ENCODE results near the gene SPAG4.

The SPAG4 gene

DNA sequence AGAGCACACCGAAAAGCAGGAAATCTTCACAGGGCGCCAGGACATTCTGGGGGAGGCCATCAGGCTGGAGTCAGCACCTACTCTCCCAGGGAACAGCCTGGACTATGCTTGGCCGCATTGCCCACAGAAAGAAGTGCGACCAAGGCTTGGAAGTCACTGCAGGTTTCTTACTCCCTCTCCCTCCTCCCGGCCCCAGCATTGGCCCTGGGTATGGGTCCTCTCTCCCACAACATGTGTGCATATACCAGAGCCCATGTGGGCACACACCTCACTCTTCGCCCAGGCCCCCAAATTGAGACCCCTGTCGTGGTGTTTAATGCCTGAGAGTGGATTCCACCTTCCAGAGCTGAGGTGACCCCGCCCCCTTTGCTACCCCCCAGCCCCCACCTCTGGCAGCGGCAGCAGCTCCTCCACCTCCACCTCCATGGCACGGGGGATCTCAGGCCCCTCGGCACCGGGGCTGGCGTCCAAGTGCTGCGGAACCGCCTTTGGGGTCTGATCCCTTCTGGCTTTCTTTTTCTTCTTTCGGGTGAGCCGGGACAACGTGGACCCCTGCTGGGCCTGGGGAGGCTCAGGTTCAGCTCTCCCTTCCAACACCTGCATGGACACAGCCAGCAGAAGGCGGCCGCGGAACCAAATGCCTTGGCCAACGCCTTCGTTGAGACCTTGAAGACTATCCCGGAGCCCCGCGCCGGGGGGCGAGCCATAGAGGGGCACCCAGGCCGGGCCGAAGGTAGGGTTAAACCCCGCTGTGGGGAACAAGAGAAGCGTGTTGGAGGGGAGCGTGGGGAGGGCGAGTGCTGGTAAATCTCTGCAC lies 15.2 kb upstream of the SPAG4 start:
- DNase-seq: no peak

GRCh38 chr20:35600993-35601973 lies 14.3 kb upstream of the SPAG4 start:
- peak; percentile 90 for DNase-seq

DNA sequence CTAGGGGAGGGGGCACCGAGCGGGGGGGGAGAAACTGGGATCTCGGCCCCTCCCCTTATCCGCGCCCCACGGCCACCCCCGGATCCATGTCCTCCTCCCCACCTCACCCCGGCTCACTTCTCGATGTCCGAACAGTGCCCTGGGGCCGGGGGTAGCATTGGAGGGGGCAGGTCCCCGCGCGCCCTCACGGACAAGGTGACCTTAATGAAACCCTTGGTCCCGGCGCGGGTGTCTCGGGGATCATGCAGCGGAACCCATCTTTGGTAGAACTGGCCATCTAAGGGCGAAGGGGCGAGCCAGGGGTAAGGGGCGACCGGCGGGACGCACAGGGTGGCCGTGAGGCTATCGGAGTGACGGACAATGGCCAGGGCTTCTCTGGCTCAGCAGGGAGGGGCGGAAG lies 13.6 kb upstream of the SPAG4 start:
- no peak for DNase-seq

DNA sequence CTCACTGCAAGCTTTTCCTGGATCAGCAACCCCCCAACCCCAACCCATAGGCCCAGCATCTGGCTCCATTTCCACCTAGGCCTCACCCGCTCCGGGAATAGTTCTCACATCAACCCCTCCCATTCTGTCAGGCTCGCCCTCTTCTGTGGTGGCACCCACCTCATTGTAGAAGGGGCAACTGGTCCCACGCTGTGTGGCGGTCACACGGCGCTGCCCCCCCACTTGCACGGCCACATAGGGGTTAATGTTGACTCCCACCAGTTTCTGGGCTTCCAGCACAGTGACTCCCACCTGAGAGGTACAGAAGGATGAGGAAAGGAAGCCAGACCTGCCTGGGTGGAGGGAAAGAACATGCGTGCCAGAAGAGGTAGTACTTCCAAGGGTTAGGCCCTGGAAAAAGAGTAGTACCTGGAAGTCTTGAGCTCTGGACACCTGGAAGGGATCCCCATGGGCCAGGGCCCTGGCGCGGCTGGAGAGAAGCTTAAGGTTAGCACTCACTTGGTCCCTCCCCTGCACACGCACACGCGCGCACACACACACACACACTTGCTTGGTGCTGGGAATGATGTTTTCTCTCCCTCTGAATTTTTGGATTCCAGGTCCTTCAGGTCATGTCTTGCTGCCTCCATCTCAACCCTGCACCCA lies 12.7 kb upstream of the SPAG4 start:
- DNase-seq: no peak

DNA sequence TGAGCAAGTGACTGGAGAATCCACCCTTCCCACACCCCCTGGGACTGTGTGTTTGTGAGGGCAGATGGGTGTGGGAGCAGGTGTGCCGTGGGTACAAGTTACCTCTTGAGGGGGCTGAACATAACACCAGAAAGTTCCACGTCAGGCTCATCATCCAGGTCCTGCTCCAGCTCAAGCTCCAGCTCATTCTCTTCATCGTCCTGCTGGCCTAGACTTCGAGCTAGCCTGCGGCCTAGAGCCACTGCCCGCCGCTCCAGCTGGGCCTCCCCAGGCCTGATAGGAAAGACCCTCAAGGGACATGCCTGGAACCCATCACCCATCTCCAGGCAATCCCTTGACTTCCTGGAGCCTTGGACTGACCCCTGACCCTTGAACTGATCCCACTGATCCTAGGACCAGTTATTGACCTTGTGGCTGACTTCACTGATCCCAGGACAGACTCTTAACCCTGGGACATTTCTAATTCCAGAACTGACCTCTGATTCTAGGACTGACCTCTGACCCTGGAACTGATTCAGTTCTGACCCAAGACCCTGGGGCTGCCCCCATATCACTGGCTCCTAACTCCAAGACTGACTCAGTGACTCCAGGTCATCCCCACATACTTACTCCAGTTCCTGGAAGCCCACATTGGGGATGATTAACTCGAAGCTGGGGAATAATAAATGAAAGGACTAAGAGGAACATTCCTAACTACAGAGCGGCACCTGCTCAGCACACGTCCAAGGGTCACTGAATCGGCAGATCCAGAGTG lies 11.8 kb upstream of the SPAG4 start:
- no peak for DNase-seq

DNA sequence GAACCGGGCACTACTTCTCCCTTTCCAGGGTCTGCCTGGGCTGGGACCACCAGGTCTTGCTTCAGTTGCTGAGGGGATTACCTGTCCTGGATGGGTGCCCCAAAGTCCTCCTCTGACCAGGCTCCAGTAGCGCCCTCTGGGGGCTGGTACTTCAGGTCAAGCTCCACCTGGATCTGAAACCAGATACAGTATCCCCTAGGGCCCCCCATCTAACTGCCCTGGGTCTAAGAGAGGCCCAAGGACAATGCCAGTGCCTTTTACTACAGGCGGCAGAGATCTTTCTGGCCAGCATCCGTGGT lies 11.2 kb upstream of the SPAG4 start:
- no peak for DNase-seq

- DNase-seq: no peak
Observed at GRCh38 chr20:35606127-35606526, 9.5 kb upstream of the SPAG4 start.

- no peak for DNase-seq
Observed at GRCh38 chr20:35607003-35607735, 8.5 kb upstream of the SPAG4 start.

DNA sequence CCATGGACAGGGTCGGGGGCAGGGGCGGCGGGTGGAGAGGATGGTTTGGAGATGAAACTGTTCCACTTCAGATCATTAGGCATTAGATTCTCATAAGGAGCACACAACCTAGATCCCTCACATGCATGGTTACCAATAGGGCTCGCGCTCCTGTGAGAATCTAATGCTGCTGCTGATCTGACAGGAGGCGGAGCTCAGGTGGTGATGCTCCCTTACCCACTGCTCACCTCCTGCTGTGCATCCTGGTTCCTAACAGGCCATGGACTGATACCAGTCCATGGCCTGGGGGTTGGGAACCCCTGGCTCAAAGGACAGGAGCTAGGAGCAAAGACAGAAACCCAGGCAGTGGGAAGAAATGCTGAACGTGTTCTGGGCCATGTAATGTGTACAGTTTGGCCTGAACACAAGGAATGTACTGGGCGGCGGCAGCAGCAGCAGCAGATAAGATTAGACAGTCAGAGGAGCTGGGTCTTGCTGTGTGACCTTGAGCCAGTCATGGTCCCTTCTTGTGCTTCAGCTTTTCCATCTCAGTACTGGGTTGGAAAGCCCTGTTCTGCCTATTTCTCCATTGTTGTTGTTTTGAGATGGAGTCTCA lies 4.7 kb upstream of the SPAG4 start:
- no peak for DNase-seq

DNA sequence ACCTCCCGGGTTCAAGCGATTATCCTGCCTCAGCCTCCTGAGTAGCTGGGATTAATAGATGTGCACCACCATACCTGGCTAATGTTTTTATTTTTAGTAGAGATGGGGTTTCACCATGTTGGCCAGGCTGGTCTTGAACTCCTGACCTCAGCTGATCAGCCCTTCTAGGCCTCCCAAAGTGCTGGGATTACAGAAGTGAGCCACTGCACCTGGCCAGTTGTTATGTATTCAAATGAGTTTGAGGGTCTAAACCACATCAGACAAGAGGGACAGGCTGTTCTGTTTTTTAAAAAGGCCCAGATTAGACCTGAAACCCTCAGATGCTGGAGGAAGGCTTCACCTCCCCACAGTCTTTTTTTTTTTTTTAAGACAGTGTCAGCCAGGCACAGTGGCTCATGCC lies 4.1 kb upstream of the SPAG4 start:
- no peak for DNase-seq

DNA sequence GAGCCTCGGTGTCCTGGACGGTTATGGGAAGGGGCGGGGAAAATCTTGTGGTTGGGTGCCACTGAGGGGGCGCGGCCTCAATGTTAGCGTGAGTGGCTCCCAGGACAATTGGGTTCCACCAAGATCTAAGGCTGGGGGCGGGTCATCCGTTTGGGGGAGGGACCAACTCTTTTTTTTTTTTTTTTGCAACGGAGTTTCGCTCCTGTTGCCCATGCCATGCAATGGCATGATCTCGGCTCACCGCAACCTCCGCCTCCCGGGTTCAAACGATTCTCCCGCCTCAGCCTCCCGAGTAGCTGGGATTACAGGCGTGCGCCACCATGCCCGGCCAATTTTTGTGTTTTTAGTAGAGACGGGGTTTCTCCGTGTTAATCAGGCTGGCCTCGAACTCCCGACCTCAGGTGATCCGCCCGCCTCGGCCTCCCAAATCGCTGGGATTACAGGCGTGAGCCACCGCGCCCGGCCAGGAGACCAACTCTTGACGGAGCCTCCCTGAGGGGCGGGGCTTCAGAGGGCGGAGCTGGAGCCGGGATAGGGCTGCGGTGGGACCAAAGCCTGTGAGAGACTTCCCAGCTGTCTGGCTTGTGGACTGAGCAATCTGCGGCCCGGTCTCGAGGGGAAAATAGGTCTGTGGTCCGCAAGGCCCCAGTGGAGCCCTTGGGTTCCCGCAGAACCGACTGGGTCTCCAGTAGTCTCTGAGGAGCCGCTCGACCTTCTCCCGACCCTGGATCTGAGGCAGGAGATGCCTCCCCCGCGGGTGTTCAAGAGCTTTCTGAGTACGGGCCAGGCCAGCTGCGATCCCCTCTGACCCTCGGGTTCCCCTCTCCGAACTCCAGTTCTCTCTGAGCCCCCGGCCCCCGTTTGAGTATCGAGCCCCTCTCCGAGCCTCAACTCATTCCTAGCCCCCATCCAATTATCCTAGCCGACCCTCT lies 1.1 kb downstream of the SPAG4 start:
- DNase-seq: peak; percentile 84

- peak; percentile 80 for DNase-seq
Observed at GRCh38 chr20:35617397-35618262, 2.0 kb downstream of the SPAG4 start.

DNA sequence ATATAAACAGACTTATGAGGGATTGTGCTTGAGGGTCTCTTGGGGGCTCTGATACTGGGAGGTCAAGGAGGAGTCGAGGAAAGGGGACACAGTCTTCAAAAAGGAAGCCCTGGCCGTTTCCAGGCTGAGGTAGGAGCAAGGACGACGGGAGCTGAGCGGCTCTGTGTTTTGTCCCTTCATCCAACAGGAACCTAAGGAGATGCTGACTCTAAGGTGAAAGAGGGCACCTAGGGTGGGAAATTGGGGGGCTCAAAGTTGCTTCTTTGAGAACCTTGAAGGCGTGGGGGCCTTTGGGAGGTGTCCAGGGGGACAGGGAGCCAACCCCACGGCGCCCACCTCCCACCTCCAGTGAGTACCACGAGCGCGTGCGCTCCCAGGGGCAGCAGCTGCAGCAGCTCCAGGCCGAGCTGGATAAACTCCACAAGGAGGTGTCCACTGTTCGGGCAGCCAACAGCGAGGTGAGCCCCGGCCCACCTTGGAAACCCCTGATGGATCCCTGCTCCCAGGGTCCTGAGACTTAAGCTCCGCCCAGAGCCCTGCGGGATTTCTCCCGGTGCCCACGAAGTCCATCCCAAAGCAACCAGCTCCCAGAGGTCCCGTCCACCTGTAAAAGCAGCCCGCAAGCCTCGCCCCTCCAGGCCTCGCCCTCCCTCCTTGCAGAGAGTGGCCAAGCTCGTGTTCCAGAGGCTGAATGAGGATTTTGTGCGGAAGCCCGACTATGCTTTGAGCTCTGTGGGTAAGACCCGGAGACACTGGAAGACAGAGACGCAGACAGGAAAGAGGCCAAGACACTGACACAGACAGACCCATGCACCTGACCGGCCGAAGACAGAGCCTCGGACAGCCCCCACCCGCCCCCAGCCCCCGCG lies 2.9 kb downstream of the SPAG4 start:
- peak; percentile 46 for DNase-seq

- peak; percentile 87 for DNase-seq
Observed at GRCh38 chr20:35619196-35620095, 3.8 kb downstream of the SPAG4 start.

DNA sequence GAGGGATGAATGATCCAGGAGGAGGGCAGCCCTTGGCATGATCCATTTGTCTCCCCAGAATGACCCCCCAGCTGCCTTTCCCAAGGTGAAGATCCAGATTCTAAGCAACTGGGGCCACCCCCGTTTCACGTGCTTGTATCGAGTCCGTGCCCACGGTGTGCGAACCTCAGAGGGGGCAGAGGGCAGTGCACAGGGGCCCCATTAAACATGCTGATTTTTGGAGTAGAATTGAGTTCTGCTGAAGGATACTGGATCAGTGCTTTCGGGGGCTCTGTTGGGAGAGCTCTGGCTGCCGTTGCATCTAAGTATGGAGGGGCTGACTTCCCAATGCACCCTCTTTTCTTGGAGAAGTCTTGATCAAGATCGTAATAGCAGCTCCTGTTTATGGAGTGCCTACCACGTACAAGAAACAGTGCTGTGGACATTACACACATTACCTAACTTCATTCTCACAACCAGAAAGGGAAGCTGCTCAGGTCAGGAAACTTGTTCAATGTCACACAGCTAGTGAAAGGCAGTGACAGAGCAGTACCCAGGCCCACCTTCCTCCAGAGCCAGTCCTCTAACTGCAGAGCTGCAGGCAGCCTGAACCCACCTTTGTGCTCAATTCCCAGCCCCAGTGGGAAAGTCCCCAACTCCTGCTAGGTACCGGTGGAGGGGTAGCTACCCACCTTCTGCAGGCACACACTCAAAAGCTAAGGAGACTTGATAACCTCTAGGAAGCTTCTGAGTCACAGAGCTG lies 5.4 kb downstream of the SPAG4 start:
- DNase-seq: no peak

GRCh38 chr20:35621560-35621946 lies 5.9 kb downstream of the SPAG4 start:
- DNase-seq: no peak
